GM12892 (cell line): ENCODE results near the gene RFTN1.

ENCODE experiments used
- POLR2AphosphoS5 ChIP-seq: IDR thresholded peaks from 2 replicates; pipeline ENCODE4 v1.6.1; 2011; ENCODE audit warnings: low read depth, low read length, control low read depth
- TAF1 ChIP-seq: IDR thresholded peaks from 2 replicates; pipeline ENCODE4 v1.6.1; 2011; ENCODE audit warnings: low read depth, mild to moderate bottlenecking, control low read depth, low read length, borderline replicate concordance

GRCh38 chr3:16476636-16477035, 36.9 kb downstream of the RFTN1 start:
- TF ChIP-seq TAF1 (no peak), POLR2AphosphoS5 (no peak)
